SK-N-SH (cell line): ENCODE results near the gene SUFU. TPM values are rescaled to one million over a fixed set of nuclear protein-coding genes. Genes with fewer than 3 reads are reported as not detected.

Source experiments
- CTCF ChIA-PET: fragments of 300-600, 350-600 bp; formaldehyde crosslinking; extraction: SDS; loops from one replicate; lab custom pipeline; 2021; lab: Yijun Ruan, JAX
- POLR2A ChIA-PET: fragments of 350-600 bp; sonication (Branson Sonifier 250); formaldehyde crosslinking; extraction: SDS; loops from one replicate; lab custom pipeline; 2020; ENCODE audit warnings: antibody characterized with exemption, inconsistent platforms; lab: Yijun Ruan, JAX
- DNase-seq: peaks from one replicate; pipeline ENCODE4 v3.0.0; 2012
- H2AFZ ChIP-seq: fragments of 200-600 bp; sonication (generic); 2 replicates; pipeline ENCODE4 v1.8.1; 2016; ENCODE audit warnings: antibody characterized with exemption, mild to moderate bottlenecking, low read depth
- H3F3A ChIP-seq: fragments of 200-600 bp; sonication (generic); replicated peaks from 2 replicates; pipeline ENCODE3; 2016; ENCODE audit warnings: antibody characterized with exemption, mild to moderate bottlenecking; ENCODE audit not compliant: insufficient read depth
- H3K27ac ChIP-seq, 2 experiments: fragments of 200-500 bp in 1 of 2; fragments of 200-600 bp in 1 of 2; sonication (Bioruptor generic) in 1 of 2; sonication (generic), shearing (Covaris generic) in 1 of 2; 2 replicates each; pipeline versions ENCODE4 v1.5.1 to v1.6.1; 2014 to 2016; ENCODE audit warnings: low read depth in 2 of 2, inconsistent platforms in 1 of 2, low read length in 1 of 2, mild to moderate bottlenecking in 1 of 2, mixed read lengths in 1 of 2
- H3K27me3 ChIP-seq: fragments of 200-600 bp; sonication (generic), shearing (Covaris generic); 2 replicates; pipeline ENCODE4 v1.6.1; 2016; ENCODE audit warnings: mixed run types; ENCODE audit not compliant: insufficient read depth
- H3K36me3 ChIP-seq, 2 experiments: fragments of 200-500 bp in 1 of 2; fragments of 200-600 bp in 1 of 2; sonication (Bioruptor generic) in 1 of 2; sonication (generic) in 1 of 2; replicated peaks in 1 of 2; 2 replicates each; pipeline versions ENCODE3 to v1.5.1; 2014 to 2016; ENCODE audit warnings: low read length in 1 of 2, mild to moderate bottlenecking in 1 of 2; ENCODE audit not compliant: insufficient read depth in 2 of 2, control insufficient read depth in 1 of 2
- H3K4me1 ChIP-seq, 2 experiments: fragments of 200-500 bp in 1 of 2; fragments of 200-600 bp in 1 of 2; sonication (Bioruptor generic) in 1 of 2; sonication (generic), shearing (Covaris generic) in 1 of 2; 2 replicates each; pipeline versions ENCODE4 v1.5.1 to v1.6.1; 2014 to 2016; ENCODE audit warnings: low read depth in 1 of 2, low read length in 1 of 2, mixed run types in 1 of 2; ENCODE audit not compliant: insufficient read depth in 2 of 2, control insufficient read depth in 1 of 2
- H3K4me2 ChIP-seq: fragments of 200-600 bp; sonication (generic), shearing (Covaris generic); 2 replicates; pipeline ENCODE4 v1.6.1; 2017; ENCODE audit warnings: mixed run types
- H3K4me3 ChIP-seq, 2 experiments: fragments of 200-500 bp in 1 of 2; fragments of 200-600 bp in 1 of 2; sonication (Bioruptor generic) in 1 of 2; sonication (generic), shearing (Covaris generic) in 1 of 2; 2 replicates each; pipeline versions ENCODE4 v1.5.1 to v1.8.1; 2014 to 2016; ENCODE audit warnings: low read depth in 2 of 2, inconsistent platforms in 1 of 2, low read length in 1 of 2, mild to moderate bottlenecking in 1 of 2, mixed read lengths in 1 of 2, moderate library complexity in 1 of 2
- H3K79me2 ChIP-seq: fragments of 200-600 bp; sonication (generic); 2 replicates; pipeline ENCODE4 v1.8.1; 2017; ENCODE audit warnings: mild to moderate bottlenecking; ENCODE audit not compliant: insufficient read depth
- H3K9ac ChIP-seq: fragments of 200-600 bp; sonication (generic); 2 replicates; pipeline ENCODE4 v1.6.1; 2017; ENCODE audit warnings: mixed run types
- H3K9me2 ChIP-seq: fragments of 200-600 bp; sonication (generic); 2 replicates; pipeline ENCODE4 v1.6.1; 2017; ENCODE audit warnings: mixed run types
- H3K9me3 ChIP-seq: fragments of 200-600 bp; sonication (generic); 2 replicates; pipeline ENCODE4 v1.6.1; 2017; ENCODE audit warnings: mixed run types, mild to moderate bottlenecking, moderate library complexity
- H4K20me1 ChIP-seq: fragments of 200-600 bp; sonication (generic); 2 replicates; pipeline ENCODE4 v1.6.1; 2017; ENCODE audit warnings: mild to moderate bottlenecking, mixed run types; ENCODE audit not compliant: insufficient read depth
- EP300 ChIP-seq, 2 experiments: IDR thresholded peaks; 2 replicates each; pipeline versions ENCODE4 v1.4.0 to v1.6.1; 2012; ENCODE audit warnings: borderline replicate concordance in 1 of 2, low read depth in 1 of 2, low read length in 1 of 2
- EZH2phosphoT487 ChIP-seq: fragments of 200-600 bp; sonication (generic); IDR thresholded peaks from 2 replicates; pipeline ENCODE4 v1.6.1; 2017; ENCODE audit warnings: low read depth, mixed run types, mild to moderate bottlenecking, antibody characterized with exemption, moderate library complexity, borderline replicate concordance
- GATA2 ChIP-seq: sonication (generic); formaldehyde crosslinking; IDR thresholded peaks from 2 replicates; pipeline ENCODE4 v1.5.0; 2020; ENCODE audit warnings: mild to moderate bottlenecking, missing genetic modification reagents
- JUND ChIP-seq: IDR thresholded peaks from 2 replicates; pipeline ENCODE4 v1.4.0; 2012
- RAD21 ChIP-seq: IDR thresholded peaks from 2 replicates; pipeline ENCODE4 v1.6.1; 2012; ENCODE audit warnings: mild to moderate bottlenecking, low read length
- RCOR1 ChIP-seq: fragments of 150-350 bp; IDR thresholded peaks from 2 replicates; pipeline ENCODE4 v1.6.1; 2017; ENCODE audit warnings: antibody characterized with exemption, low read length
- RFX5 ChIP-seq: IDR thresholded peaks from 2 replicates; pipeline ENCODE4 v1.6.1; 2012; ENCODE audit warnings: mild to moderate bottlenecking, improper control_type of control experiment, low read length
- RXRA ChIP-seq: IDR thresholded peaks from 2 replicates; pipeline ENCODE4 v1.4.0; 2012; ENCODE audit warnings: low read depth, mild to moderate bottlenecking, borderline replicate concordance
- TCF12 ChIP-seq: IDR thresholded peaks from 2 replicates; pipeline ENCODE4 v1.4.0; 2012
- TEAD4 ChIP-seq: IDR thresholded peaks from 2 replicates; pipeline ENCODE4 v1.4.0; 2012; ENCODE audit warnings: mild to moderate bottlenecking, borderline replicate concordance; ENCODE audit not compliant: insufficient read depth
- WGBS: methylation state at CpG from one replicate; pipeline ENCODE4 v1.1.6; 2017; ENCODE audit warnings: low lambda C conversion rate; 5-methylcytosine and 5-hydroxymethylcytosine counted together
- polyA plus RNA-seq, 3 experiments: library from polyadenylated mRNA; depleted of rRNA; stranded (reverse); fragments of >200 nt; gene quantifications; 2 replicates each; pipeline ENCODE4 v1.2.3, GENCODE V29; 2012
- TF ChIP-seq, protein P1 (sequence below): IDR thresholded peaks from 2 replicates; pipeline ENCODE4 v1.4.0; 2012; ENCODE audit warnings: low read depth
- TF ChIP-seq, protein P2 (sequence below): IDR thresholded peaks from 2 replicates; pipeline ENCODE4; 2012
- TF ChIP-seq, protein P3 (sequence below): IDR thresholded peaks from 2 replicates; pipeline ENCODE4 v1.4.0; 2012; ENCODE audit warnings: low read depth, borderline replicate concordance
- TF ChIP-seq, protein P4 (sequence below): fragments of 150-350 bp; IDR thresholded peaks from 2 replicates; pipeline ENCODE4 v1.6.1; 2016; ENCODE audit warnings: mild to moderate bottlenecking, low read depth, low read length

Gene SUFU
- polyA plus RNA-seq, 1 of the 3 experiments (the other 2 are of a cell fraction), result 5.7 TPM

DNA sequence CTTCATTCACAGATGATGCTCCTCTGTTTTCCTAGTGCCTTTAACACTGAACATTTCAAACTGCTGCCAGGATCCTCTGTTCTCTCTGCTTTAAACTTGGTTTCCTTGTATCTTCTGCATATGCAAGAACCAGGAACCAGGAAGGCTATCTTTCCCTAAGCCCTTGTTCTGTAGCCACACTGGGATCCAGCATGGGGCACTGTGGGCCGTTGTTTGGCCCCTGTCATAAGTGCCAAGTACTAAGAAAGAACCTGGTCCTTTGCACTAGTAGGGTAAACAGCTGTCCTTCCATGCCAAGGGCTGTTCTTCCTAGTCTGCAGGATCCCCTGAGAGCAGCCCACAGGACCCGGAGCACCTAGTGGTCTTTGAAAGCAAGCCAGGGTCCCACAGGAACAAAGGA, 91.5 kb downstream of the SUFU start:
- H3K9ac ChIP-seq, result no peak overlapping the region
- H3K27me3 ChIP-seq, result no peaks in the 10 kb centered on the region
- WGBS, result 94% methylated on average over 2 of the region's 2 CpGs
- no peak overlapping the region for H2AFZ ChIP-seq
- H3K4me1 ChIP-seq, result peaks cover 3 to 5% of the 10 kb centered on the region in 2 experiments; a peak in 2 of 4 replicates
- H3K79me2 ChIP-seq, result no peaks in the 10 kb centered on the region
- H3K9me2 ChIP-seq, result no peaks in the 10 kb centered on the region
- DNase-seq, result no peak
- H4K20me1 ChIP-seq, result no peaks in the 10 kb centered on the region
- no peak overlapping the region for H3K27ac ChIP-seq
- no peaks in the 10 kb centered on the region for H3F3A ChIP-seq
- no peak overlapping the region for H3K4me3 ChIP-seq
- peaks cover 4 to 20% of the 10 kb centered on the region in 2 experiments for H3K36me3 ChIP-seq
- ChIA-PET POLR2A (no interaction called here), CTCF (interaction anchor here (0.8 to 3.7 kb wide), 17 partner anchors 8 to 97 kb away, joined by 3 to 29 read pairs (median 4); partner anchors contain the start of genes ACTR1A and SUFU)
- no peaks in the 10 kb centered on the region for H3K9me3 ChIP-seq
- TF ChIP-seq, protein P1, sequence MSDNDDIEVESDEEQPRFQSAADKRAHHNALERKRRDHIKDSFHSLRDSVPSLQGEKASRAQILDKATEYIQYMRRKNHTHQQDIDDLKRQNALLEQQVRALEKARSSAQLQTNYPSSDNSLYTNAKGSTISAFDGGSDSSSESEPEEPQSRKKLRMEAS, result no peak
- TF ChIP-seq JUND (no peak), TCF12 (no peak), RXRA (no peak), TEAD4 (no peak), RFX5 (no peak), EZH2phosphoT487 (no peak), RCOR1 (no peak), EP300 (IDR thresholded peaks at IDR 0.05; ENCODE audit: borderline replicate concordance in 1 of 2, low read depth in 1 of 2, low read length in 1 of 2) (no peak), GATA2 (CRISPR knock-in tag) (no peak)
- TF ChIP-seq, protein P2, sequence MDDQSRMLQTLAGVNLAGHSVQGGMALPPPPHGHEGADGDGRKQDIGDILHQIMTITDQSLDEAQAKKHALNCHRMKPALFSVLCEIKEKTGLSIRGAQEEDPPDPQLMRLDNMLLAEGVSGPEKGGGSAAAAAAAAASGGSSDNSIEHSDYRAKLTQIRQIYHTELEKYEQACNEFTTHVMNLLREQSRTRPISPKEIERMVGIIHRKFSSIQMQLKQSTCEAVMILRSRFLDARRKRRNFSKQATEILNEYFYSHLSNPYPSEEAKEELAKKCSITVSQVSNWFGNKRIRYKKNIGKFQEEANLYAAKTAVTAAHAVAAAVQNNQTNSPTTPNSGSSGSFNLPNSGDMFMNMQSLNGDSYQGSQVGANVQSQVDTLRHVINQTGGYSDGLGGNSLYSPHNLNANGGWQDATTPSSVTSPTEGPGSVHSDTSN, result no peak
- TF ChIP-seq, protein P3, sequence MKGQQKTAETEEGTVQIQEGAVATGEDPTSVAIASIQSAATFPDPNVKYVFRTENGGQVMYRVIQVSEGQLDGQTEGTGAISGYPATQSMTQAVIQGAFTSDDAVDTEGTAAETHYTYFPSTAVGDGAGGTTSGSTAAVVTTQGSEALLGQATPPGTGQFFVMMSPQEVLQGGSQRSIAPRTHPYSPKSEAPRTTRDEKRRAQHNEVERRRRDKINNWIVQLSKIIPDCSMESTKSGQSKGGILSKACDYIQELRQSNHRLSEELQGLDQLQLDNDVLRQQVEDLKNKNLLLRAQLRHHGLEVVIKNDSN, result no peak
- TF ChIP-seq, protein P4, sequence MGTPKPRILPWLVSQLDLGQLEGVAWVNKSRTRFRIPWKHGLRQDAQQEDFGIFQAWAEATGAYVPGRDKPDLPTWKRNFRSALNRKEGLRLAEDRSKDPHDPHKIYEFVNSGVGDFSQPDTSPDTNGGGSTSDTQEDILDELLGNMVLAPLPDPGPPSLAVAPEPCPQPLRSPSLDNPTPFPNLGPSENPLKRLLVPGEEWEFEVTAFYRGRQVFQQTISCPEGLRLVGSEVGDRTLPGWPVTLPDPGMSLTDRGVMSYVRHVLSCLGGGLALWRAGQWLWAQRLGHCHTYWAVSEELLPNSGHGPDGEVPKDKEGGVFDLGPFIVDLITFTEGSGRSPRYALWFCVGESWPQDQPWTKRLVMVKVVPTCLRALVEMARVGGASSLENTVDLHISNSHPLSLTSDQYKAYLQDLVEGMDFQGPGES, result no peak
- H3K4me2 ChIP-seq, result no peak overlapping the region

DNA sequence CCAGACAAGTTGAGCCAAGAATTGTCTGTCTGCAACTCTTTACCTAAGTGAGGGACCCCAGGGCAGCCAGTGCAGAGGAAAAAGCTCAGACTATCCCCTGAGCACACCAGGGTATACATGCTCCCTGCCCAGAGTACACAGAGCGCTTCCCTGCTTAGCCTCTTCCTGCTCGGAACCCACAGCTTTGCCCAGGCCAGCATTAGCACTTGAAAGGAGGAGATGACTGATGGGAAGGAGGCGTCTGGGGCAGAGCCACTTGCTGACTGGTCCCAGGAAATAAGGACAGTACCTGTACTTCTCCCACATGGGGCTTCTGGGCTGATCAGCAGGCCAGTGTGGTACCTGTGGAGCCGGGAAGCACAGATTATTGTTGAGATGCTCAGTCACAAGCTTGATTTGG, 92.1 kb downstream of the SUFU start:
- Histone ChIP-seq H2AFZ (no peak overlapping the region), H3K79me2 (no peaks in the 10 kb centered on the region), H3K9ac (no peak overlapping the region), H3K4me2 (no peak overlapping the region), H4K20me1 (no peaks in the 10 kb centered on the region), H3K27me3 (no peaks in the 10 kb centered on the region), H3K36me3 (peaks cover 4 to 24% of the 10 kb centered on the region in 2 experiments), H3K4me1 (peaks cover 3 to 5% of the 10 kb centered on the region in 2 experiments; a peak in 2 of 4 replicates), H3K4me3 (no peak overlapping the region), H3K9me3 (no peaks in the 10 kb centered on the region), H3K9me2 (no peaks in the 10 kb centered on the region), H3K27ac (no peak overlapping the region; a peak in 1 of 4 replicates), H3F3A (no peaks in the 10 kb centered on the region)
- whole genome bisulfite sequencing, result 85% methylated on average over 4 of the region's 4 CpGs
- TF ChIP-seq, protein P1, result no peak
- TF ChIP-seq JUND, result no peak
- no peak for TF ChIP-seq EP300 (IDR thresholded peaks at IDR 0.05; ENCODE audit: borderline replicate concordance in 1 of 2, low read depth in 1 of 2, low read length in 1 of 2)
- TF ChIP-seq RAD21, result no peak
- ChIA-PET POLR2A (no interaction called here), CTCF (interaction anchor here (0.7 to 3.7 kb wide), 18 partner anchors 8 to 135 kb away, joined by 3 to 29 read pairs (median 4); partner anchors contain the start of gene ACTR1A)
- DNase-seq, result no peak
